ENCODE measurements around the gene TNFRSF17.
"Not testable (repeated sequence)": the region's sequence is repeated elsewhere in the genome, so short reads cannot be mapped to it uniquely, and the experiment has no call there.

- TF ChIP-seq CTCF (conservative IDR thresholded peaks at IDR 0.05); ZFX (IDR thresholded peaks at IDR 0.05): not testable (repeated sequence)
Observed at GRCh38 chr16:11941945-11942344, 23.1 kb upstream of the TNFRSF17 start, which contains the start of gene NPIPB2.
